ENCODE measurements around the gene IPO11.
A peak's percentile ranks its signal among the peaks of the same experiment; 100 is the strongest.

Gene IPO11

DNA sequence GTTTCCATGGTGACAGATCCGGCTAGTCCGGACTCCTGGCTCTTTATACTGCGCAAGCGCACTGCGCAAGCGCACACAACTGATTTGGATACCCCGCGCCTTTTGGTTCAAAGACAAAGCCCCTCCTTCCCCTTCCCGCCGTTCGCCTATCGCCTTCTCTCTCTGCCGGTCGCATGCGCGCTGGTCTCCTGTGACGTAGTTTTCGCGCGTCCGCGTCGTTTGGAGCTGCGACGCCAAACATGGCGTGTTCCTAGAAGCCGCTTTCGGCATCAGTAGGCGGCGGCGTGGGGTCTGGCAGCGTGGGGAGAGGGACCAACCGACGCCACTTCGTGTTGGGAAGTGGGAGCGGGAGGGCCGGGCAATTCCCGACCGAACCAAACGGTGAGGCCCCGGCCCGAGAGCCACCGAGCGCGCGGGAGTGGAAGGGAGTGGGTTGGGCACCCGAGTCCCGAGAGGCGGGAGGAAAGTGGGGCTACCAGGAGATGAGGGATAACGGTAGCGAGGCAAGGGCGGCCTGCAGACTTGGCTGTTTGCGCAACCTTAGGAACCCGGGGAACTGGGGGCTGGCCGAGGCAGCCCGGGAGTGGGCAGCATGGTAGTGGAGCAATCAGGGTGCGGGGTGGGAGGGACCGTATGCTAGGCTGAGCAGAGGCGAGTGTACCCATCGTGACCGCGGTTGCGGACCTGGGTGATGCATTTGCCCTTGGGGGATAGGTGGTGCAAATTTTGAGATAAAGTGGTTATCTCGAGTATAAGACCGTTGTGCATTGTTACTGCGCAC, at the start of gene IPO11:
TSS of gene IPO11 (plus strand) at position 215 of the 781 bp plus-strand sequence. CDS start 24,517 bp downstream, outside the sequence.
- peak; percentile 98 for DNase-seq (ENCODE audit: extremely low read depth, low read depth)
- TF ChIP-seq, protein P1, sequence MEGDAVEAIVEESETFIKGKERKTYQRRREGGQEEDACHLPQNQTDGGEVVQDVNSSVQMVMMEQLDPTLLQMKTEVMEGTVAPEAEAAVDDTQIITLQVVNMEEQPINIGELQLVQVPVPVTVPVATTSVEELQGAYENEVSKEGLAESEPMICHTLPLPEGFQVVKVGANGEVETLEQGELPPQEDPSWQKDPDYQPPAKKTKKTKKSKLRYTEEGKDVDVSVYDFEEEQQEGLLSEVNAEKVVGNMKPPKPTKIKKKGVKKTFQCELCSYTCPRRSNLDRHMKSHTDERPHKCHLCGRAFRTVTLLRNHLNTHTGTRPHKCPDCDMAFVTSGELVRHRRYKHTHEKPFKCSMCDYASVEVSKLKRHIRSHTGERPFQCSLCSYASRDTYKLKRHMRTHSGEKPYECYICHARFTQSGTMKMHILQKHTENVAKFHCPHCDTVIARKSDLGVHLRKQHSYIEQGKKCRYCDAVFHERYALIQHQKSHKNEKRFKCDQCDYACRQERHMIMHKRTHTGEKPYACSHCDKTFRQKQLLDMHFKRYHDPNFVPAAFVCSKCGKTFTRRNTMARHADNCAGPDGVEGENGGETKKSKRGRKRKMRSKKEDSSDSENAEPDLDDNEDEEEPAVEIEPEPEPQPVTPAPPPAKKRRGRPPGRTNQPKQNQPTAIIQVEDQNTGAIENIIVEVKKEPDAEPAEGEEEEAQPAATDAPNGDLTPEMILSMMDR (IDR thresholded peaks at IDR 0.05; ENCODE audit: low read depth, low read length): no peak

- TF ChIP-seq, protein P1 (IDR thresholded peaks at IDR 0.05; ENCODE audit: low read depth, low read length): no peak
- DNase-seq (ENCODE audit: extremely low read depth, low read depth): no peak
These were observed 43.5 kb upstream of the IPO11 start for GRCh38 chr5:62369039-62369438.

DNA sequence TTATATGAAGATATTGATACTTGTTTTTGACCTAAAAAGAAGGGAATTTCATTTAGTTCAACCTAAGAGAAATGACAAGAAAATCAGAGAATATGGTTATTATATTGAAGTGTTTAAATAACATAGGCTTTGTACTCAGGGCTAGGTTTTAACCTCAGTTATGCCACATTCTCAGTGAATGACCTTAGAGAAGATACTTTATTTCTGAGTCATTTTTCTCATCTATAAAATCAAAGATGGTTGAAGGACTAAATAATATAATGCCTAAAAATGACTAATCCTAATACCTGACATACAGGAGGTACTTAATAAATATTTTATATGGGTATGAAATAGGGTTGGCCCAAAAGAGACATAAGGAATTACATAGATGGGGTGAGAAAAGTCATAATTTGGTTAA, 41.2 kb upstream of the IPO11 start:
- DNase-seq (ENCODE audit: extremely low read depth, low read depth): no peak
- TF ChIP-seq, protein P1 (IDR thresholded peaks at IDR 0.05; ENCODE audit: low read depth, low read length): no peak

- TF ChIP-seq, protein P1 (IDR thresholded peaks at IDR 0.05; ENCODE audit: low read depth, low read length): no peak
- no peak for DNase-seq (ENCODE audit: extremely low read depth, low read depth)
These were observed 40.0 kb upstream of the IPO11 start for GRCh38 chr5:62372600-62372999.

- TF ChIP-seq, protein P1 (IDR thresholded peaks at IDR 0.05; ENCODE audit: low read depth, low read length): no peak
- no peak for DNase-seq (ENCODE audit: extremely low read depth, low read depth)
These were observed 39.2 kb upstream of the IPO11 start for GRCh38 chr5:62373382-62373781.

- no peak for DNase-seq (ENCODE audit: extremely low read depth, low read depth)
- TF ChIP-seq, protein P1 (IDR thresholded peaks at IDR 0.05; ENCODE audit: low read depth, low read length): no peak
These were observed 38.5 kb upstream of the IPO11 start for GRCh38 chr5:62374090-62374489.

GRCh38 chr5:62375627-62376026, 36.9 kb upstream of the IPO11 start:
- no peak for DNase-seq (ENCODE audit: extremely low read depth, low read depth)
- TF ChIP-seq, protein P1 (IDR thresholded peaks at IDR 0.05; ENCODE audit: low read depth, low read length): no peak
